HL-60 (cell line): Measurements from ENCODE around the gene FN3K.

ENCODE experiments used
- DNase-seq, 2 experiments: peaks; one replicate each; pipeline ENCODE4 v3.0.0-alpha.2; 2010 to 2020; ENCODE audit warnings: low read depth in 1 of 2, low spot score in 1 of 2
- H3K27ac ChIP-seq: fragments of 250-450 bp; sonication (Bioruptor Pico); replicated peaks from 2 replicates; pipeline ENCODE4 v1.5.1; 2020; ENCODE audit warnings: mild to moderate bottlenecking, moderate library complexity
- H3K27me3 ChIP-seq: fragments of 250-450 bp; sonication (Bioruptor Pico); 2 replicates; pipeline ENCODE4 v1.5.1; 2021; ENCODE audit warnings: mild to moderate bottlenecking, moderate library complexity; ENCODE audit not compliant: insufficient read depth, poor library complexity, severe bottlenecking
- H3K4me3 ChIP-seq: replicated peaks from 2 replicates; pipeline ENCODE4 v1.5.1; 2011; ENCODE audit warnings: mild to moderate bottlenecking, control low read depth, low read length; ENCODE audit not compliant: insufficient read depth
- CTCF ChIP-seq: IDR thresholded peaks from one replicate; pipeline ENCODE4 v1.5.1; 2011; ENCODE audit warnings: low read length, control low read depth, inconsistent platforms; ENCODE audit not compliant: insufficient read depth
- GABPA ChIP-seq: IDR thresholded peaks from 2 replicates; pipeline ENCODE4 v1.6.1; 2012; ENCODE audit warnings: low read depth
- POLR2AphosphoS5 ChIP-seq: IDR thresholded peaks from 2 replicates; pipeline ENCODE4 v1.6.1; 2012; ENCODE audit warnings: low read depth
- REST ChIP-seq: IDR thresholded peaks from 2 replicates; pipeline ENCODE4 v1.6.1; 2012; ENCODE audit warnings: low read depth; ENCODE audit not compliant: insufficient replicate concordance
- SPI1 ChIP-seq: IDR thresholded peaks from 2 replicates; pipeline ENCODE4 v1.6.1; 2012; ENCODE audit warnings: low read depth, mild to moderate bottlenecking, borderline replicate concordance

Gene FN3K

GRCh38 chr17:82696259-82696658 is 39.2 kb upstream of the FN3K start:
- Histone ChIP-seq H3K27ac (no peak overlapping the region), H3K27me3 (peaks cover 8% of the 10 kb centered on the region), H3K4me3 (no peak overlapping the region)
- no peak for TF ChIP-seq SPI1
- TF ChIP-seq REST, result no peak
- DNase-seq, result no peak

- no peak for DNase-seq
- H3K4me3 ChIP-seq, result no peak overlapping the region; the same call in 1 of the 2 replicates
- no peak overlapping the region for H3K27ac ChIP-seq
- TF ChIP-seq CTCF, result no peak
- no peak for TF ChIP-seq GABPA
- no peak for TF ChIP-seq SPI1
- no peak for TF ChIP-seq REST
- TF ChIP-seq POLR2AphosphoS5, result no peak
- H3K27me3 ChIP-seq, result peaks cover 8% of the 10 kb centered on the region
Measured at GRCh38 chr17:82696916-82697807, 38.3 kb upstream of the FN3K start.

- no peak overlapping the region for H3K27ac ChIP-seq
- no peak for DNase-seq
- no peak overlapping the region; the same call in none of the 2 replicates for H3K4me3 ChIP-seq
- TF ChIP-seq POLR2AphosphoS5 (no peak), REST (no peak), CTCF (no peak), GABPA (no peak), SPI1 (no peak)
- peaks cover 8% of the 10 kb centered on the region for H3K27me3 ChIP-seq
Measured at GRCh38 chr17:82697808-82698064, 37.7 kb upstream of the FN3K start.
